ENCODE data around the gene FAF1. TPM values are rescaled to one million over a fixed set of nuclear protein-coding genes. Genes with fewer than 3 reads are reported as not detected.

The FAF1 gene
- 33.0 to 39.4 TPM (median 38.8 TPM) in 5 replicates for total RNA-seq (2022; extraction: Qiagen RNA extraction)

DNA sequence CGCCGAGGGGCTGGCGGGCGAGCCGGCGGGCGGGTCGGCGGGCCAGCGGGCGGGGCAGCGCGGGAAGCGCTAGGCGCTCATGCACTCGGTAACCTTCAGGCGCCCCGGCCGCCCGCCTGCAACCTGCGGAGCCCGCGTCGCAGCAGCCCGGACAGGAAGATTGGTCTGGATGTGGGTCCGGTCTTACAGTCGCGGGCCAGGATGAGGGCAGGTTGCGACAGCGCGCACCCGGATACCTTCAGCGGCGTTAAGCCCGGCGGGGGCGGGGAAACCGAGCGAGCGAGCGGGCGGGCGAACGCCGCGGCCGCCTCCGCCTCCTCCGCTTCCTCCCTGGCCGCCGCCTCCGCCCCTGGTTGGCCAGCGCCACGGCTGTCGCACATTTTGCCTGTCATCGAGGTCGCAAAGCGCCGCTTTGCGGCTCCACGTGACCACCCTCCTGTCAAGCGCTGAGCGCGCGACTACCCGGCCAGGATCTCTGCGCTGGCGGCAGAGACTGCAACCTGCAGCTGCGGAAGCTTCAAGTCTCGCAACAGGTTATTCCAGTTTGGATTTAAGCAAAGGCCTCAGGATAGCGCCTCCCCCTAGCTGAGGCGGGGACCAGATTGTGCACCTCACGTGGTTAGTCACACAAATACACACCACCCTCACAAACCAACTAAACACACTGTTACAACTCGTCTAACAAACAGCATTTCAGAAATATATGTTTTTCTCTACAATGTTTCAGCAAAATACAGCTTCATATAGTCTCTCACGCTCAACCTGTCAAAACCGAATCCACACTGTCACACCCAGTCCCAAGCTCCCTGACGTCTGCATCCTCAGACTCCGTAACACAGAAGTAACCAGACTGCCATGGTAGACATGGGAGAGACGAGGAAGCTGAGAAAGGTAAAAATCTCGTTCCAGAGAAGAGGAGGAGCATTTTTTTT, at the start of gene FAF1:
FAF1 (minus strand) TSS at position 355 of the 932 bp plus-strand sequence. CDS start 456 bp downstream, outside the sequence.

DNA sequence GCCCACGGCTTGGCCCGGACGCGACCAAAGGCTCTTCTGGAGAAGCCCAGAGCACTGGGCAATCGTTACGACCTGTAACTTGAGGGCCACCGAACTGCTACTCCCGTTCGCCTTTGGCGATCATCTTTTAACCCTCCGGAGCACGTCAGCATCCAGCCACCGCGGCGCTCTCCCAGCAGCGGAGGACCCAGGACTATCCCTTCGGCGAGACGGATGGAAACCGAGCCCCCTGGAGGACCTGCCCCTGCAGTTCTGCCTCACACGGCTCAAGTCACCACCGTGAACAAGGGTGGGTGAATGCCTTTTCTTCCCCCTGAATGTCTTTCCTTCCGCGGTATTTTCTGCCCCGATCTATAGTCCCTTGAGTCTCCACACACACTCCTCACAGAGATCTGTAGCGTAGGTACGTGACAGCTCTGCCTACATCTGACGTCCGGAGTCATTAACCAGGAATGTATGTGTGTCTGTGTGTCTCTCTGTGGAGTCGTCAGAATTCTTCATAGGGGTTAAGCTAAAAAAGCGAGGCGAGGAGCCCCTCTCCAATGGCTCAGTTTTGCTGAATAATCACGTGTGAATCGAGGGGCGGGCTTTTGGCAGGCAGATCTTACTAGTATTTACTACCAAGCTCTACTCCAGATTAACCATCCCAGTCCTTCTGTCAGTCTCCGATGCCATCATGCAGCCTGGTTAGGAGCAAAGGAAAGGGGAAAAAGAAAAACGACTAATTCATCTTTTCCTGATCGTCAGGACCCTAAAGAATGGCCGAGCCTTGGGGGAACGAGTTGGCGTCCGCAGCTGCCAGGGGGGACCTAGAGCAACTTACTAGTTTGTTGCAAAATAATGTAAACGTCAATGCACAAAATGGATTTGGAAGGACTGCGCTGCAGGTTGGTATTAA, 9.8 kb upstream of the FAF1 start, which contains the start of gene CDKN2C:
CDKN2C (plus strand) TSS at position 635 of the 898 bp plus-strand sequence; CDS start at position 759, 124 bp downstream.

DNA sequence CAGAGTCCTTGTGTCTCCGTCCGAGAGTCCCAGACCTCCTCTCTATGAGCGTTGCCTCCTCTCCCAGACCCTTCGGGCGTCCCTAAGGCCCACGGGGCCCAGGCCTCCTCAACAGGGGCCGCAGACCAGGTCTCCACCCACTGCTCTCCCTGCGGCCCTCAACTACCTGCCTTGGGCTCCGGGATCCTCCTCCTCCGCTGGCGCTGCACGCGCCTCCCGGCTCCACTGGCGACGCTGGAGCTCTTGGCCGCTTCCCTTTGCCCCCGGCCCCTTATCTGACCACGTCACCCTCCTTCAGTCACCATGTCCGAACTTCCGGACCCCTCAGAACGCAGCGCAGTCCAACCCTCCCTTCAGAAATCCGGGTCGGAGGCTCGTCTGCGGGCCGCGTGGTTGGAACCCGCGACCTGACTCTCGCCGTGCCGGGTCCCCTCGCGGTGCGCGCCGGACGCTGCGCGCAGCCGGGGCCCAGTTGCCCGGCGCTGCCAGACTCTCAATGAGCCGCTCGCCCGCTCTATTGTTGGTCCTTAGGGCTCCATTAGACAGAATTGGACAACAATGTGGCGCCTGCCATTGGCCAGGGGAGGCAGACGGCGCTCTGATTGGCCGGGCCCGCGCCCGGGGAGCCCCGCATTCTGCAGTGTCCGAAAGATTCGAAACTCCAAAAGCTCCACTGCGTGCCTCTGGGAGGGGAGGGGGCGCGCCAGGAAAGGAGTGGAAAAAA, 537.0 kb downstream of the FAF1 start, which contains the start of gene DMRTA2:
DMRTA2 (minus strand) TSS at position 498 of the 724 bp plus-strand sequence. CDS start 1,907 bp downstream, outside the sequence.

Other genes with a start within 250 kb of the FAF1 start
- 9.2 to 12.3 TPM (median 11.2 TPM) in 5 replicates for gene CDKN2C, start 10.0 kb upstream of the FAF1 start, total RNA-seq (2022; extraction: Qiagen RNA extraction)
- not detected in 5 replicates for gene C1orf185, start 142.0 kb upstream of the FAF1 start, total RNA-seq (2022; extraction: Qiagen RNA extraction)

Data from A549 treated with Mapracorat at 1 μM for 4 hours (cell line).